NCI-H1105 treated with DMSO at 0.1 percent for 48 hours (cell line): ENCODE results near the gene SLC8A1.

Experiments
- DNase-seq: peaks from one replicate; lab custom pipeline; 2025; lab: John Stamatoyannopoulos, UW

Gene SLC8A1

DNA sequence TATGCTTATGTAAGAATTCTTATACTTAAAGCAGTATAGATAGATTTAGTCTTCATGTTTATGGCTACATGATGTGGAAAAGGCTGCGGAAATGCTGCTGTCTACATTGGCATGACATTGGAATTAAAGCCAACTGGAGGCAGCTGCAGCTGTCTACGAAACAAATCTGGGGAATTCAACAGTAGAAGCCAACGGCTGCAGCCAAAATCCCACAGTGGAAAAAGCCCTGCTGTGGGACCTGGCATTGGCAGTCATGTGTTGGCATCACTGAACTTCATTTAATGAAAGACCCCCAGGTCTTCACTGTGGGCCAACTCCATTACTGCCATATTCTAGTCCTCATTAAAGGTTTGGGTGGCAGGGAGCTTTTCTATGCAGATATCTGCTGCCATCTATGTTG, 223.6 kb downstream of the SLC8A1 start:
- DNase-seq = no peak

DNA sequence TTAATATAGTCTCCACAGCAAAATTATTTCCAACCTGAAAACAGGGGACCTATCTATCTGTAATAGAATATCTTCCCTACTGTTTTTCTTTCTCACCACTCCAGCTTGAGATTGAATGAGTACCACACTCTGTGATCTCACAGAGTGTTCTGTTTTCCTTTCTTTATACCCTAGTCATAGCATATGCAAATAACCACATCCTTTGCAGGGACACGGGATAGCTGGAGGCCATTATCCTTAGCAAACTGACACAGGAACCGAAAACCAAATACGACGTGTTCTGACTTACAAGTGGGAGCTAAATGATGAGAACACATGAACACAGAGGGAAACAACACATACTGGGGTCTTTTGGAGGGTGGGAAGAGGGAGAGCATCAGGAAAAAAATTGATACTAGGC, 224.7 kb downstream of the SLC8A1 start:
- DNase-seq = no peak

DNA sequence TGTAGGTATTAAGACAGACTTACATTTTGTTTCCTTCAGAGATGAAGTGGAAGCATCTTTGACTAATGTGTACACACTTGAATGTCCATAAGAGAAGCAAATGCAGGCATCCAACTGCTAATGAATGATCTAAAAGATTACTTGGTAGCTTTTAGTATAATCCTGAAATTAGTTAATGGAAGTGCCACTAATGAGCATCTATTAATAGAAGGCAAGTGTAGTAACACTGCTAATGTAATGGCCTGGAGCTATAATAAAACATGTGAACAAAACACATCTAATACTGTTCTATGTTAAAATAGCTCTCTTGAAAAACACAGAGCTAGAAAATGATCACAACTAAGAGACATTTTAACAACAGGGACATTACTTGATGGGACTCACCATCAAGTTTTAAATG, 225.3 kb downstream of the SLC8A1 start:
- DNase-seq = no peak

DNA sequence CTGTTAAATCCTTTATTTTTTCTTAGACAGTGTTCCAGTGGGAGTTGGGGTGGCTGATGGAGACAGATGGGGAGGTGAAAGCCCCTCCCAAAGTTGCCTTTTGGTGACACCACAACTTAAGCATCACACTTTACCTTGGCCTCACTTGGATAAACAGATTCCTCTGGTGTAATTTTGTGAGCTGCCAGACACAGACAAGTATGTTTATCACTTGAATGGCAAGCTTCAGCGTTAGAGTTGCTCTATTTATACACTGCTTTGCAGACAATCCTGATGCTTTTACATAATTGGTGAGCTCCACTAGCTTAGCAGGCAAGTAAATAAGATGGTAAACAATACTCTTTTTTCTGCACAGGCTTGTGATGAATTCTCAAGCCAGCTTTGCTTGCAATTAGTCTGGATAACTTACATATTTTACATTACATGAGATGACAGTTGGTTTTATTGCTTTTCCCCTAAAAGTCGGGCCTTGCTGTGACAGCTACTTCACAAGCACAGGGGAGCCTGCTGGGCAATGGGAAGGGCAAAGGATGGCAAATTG, 226.2 kb downstream of the SLC8A1 start:
- peak; percentile 40 for DNase-seq

DNA sequence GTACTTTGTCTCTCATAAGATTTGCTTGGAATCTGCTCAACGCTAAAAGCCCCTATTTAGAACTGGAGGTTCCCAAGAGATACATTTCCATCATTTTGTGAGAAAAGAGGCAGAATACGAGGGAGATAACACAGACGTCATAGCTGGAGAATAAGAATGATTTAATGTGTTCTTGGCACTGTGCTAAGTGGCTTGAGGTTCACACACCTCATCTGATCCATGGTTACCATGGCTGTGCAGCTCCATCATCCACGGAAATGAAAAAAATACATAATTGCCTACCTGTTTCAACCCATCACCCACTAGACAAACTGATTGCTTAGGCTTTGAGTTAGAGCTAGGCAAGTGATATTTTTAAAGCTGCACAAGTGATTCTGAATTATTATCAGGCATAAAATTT, 227.6 kb downstream of the SLC8A1 start:
- DNase-seq = peak; percentile 23

DNA sequence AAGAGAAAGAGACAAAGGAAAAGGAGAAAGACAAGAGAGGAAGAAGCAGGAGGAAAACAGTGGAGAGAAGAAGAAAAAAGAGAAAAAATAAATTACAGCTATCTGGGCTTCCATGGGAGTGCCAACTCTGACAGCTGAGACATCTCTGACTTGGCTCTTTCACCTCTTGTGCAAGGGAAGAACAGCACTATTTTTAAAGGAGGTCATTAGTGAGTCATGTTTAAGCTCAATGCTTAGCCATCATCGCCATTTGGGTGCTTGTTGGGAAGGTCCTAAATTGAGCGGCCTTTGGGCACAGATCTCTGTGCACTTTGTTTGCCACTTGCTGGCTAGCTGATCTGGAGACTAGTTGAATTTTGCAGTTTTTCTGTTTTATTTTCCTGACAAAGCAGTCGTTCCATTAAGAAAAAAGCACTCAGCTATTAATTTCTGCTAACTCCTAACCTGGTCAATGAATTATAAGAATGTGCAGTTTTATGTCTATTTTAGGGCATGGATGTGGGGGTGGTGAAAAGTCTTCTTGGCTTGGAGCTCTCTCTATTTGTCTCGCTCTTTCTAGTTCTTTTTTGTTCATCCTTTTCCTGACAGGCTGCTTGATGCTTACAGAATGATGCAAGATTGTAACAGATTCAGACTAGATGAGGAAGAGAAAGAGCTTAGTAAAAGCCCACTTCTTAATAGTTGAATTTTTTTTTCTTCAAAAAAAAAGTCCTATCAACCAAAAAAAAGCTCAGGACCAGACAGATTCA, 231.5 kb downstream of the SLC8A1 start:
- no peak for DNase-seq

DNA sequence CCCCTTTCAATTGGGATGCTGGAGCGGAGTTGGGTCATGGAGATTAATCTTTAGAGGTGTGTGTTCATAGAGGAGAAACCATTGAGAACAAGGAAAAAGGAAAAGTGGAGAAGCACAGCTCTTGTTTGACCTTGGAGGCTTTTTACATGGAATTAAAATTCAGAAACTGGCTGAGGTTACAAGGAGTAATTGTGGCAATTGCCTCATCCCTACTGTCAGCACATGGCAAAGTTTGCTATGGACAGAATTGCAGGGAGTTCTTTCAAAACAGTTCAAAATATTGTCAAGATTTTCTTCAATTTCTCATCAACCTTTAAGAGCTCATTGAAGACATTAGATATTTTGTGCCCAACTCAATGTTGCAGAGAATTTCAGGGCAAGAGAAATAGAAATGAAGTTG, 232.7 kb downstream of the SLC8A1 start:
- no peak for DNase-seq

DNA sequence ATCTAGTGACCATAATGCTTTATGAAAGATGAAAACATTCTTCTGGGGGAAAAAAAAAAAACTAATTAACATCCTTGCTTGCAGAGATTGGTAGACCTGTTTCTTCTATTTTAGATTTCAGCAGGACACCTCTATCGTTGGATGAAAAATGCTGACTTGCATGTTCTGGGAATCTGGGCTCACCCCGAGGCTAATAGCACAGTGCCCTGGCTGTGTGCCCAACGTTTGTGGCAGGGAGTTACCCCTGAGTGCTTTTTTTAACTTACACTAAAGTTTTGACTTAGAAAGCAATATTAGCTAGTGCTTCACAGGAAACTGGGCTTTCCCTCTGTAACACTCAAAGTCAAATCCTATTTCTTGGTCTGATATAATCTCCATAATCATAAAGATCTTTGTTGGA, 233.2 kb downstream of the SLC8A1 start:
- DNase-seq = peak; percentile 64

DNA sequence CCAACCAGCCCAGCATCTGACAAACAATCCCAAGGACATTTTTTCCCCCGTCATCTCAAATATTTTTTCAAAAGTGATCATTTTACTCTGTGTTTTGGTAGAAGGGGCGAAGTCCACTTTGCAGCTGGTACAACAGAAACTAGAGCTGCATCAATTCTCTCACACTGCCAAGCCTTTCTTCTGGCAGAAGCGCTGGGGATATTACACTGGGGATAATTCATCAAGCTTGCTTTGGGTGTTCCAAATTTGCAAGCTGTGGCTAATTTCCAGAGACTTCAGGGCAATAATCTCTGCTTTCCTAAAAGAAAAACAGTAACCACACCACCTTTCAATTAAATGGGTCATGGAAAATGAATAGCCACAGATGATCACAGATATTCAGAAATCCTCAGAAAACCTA, 238.3 kb downstream of the SLC8A1 start:
- DNase-seq = no peak

DNA sequence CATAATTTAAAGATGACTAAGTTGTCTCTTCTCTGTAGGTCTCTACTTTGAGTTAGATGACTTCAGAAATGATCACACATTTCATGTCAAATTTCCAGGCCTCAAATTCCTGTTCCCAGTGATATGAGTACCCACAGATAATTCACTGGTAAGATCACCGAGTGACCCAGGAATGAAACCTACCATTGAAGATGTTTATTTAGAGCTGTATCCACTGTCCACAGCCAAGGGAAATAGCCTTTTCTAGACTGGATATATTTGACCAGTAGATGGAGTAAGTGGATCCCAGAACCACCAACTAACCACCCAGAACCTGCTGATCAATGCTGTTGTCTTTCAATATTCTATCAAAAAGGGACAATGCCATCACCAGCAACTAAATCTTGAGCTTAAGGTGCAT, 238.8 kb downstream of the SLC8A1 start:
- DNase-seq = no peak

DNA sequence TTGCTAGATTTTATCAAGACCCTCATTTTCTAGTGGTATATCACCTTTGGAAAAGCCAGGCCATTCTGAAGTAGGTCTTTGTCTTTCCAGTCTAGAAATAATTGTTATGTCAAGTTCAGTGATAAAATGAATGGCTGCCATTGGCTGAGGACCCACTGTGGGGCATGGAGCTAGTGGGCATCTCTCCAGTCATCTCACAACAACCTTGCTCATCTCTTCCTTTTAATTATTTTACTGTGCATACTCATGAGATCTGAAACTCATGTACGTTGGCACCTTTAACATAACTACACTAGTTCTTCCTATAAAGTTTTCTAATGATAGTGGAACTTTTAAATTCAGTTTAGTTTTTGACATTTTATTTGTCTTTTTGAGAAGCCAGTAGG, 240.9 kb downstream of the SLC8A1 start:
- DNase-seq = no peak

DNA sequence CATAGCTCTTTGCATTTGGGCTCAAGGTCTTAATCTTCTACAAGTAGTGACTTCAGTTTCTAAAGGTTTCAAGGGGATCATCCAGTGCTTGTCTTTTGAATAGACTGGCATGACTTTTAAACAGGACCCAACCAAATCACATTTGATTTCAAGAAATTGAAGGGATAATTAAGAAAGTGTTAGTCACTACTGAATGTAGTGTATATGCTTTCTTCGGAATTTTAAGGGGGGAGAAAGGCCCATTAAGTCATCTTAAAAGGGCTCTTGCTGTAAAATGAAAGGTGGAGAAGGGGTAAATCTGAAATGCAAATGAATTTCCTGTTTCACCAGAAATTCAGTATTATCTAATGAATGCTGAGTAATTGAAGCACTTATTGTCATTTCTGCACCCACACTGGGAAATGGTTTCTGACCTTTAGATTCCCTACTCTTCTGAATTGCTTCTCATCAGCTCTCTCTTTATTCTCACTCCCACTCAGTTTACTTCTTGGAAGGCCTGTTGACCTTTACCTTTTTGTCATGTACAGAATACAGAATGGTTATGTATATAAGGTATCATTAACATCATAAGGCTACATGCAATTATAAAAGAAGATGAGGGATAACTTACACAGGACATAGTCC, 241.4 kb downstream of the SLC8A1 start:
- no peak for DNase-seq

DNA sequence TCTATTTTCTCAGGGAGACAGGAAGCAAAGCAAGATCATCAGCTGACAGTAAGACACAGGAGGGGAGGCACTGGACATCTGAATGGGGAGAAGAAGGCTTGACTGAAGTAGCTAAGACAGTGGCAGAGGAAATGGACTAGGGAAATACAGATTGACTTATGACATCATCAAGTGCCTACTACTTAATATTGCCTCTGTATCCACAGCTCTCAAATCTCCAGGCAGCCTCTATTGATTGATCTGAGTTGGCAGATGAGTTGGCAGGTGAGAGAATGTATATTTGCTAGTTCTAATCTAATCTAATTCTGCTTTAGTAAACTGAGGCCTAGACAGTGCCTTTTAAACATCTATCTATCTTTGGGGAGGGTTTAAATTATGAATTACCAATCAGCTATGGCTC, 242.1 kb downstream of the SLC8A1 start:
- no peak for DNase-seq

DNA sequence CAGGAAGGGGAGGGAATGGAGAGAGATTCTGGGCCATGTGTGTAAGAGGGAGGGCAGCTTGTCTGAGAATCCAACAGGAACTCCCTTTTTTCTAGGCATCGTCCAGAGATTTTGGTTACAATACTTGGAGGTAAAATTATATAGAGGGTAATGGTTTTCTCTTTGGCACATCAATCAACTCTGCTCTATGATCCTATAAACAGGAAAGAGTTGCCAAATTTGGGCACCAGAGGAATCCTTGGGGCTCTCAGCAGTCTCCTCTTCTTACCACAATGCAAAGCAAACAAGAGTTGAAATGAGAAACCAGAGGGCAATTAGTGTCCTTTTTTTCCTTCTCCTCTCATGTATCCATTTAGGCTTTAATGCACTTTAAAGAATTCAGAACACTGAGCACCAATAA, 243.4 kb downstream of the SLC8A1 start:
- DNase-seq = peak; percentile 89

DNA sequence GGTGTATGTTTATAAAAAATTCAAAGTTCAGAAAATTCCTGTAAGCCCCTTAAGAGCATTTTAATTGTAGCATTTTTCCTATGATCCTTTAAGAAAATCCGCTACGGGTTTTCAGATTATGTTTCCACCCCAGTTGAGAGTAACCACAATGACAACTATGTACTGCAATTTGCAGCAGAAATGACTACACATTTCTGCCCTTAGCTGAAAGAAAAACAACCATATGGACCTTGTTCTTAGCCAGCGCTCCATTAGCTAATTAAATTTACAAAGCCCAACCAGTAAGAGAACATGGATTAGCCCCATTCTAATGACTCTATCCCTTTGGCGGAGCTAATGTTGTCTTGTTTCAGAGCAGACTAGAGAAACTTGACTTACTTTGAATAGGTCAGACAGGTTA, 247.6 kb downstream of the SLC8A1 start:
- no peak for DNase-seq

DNA sequence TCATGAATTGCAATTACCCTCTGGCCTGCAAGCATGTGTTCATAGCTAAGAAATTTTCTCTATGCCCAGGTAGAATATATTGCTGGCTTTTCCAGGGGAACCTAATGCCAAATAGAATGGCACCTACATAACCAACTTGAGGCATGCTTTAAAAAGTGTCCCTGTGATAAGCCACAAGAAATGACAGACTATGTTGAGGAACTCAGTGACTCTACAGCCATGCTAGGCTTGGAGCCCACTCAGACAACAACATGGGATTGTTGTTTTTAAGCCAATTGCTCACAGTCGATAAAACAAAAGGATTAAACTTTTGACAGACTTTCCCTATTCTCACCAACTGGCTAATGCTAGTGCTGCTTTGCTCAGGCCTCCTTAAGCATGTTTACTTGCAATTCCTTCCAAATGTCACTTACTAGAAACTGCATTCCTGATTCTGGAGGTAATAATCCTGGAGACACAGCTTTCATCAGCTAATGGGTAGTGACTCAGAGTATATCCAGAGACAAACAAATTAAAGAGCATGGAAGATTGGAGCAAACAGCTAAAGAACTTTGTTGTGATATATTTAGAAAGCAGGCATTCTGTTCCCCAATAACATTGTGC, 249.0 kb downstream of the SLC8A1 start:
- no peak for DNase-seq

DNA sequence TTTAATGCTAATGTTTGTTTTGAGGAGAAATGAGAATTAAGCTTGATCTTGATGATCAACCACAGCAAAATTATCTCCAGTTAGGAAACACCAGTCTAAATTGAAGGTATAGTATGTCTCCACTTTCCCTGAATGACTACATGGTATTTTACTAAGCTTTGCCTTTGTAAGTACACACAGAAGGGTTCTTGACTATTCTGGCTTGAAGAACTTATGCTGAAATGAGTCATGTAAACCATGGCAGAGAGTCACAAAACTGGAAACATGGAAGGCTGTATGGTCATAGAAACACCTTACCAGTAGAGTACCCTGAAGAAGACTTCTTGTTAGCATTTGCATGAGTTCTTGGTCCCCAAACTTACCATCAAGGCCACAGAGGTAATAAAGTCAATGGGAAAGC, 250.5 kb downstream of the SLC8A1 start:
- no peak for DNase-seq

DNA sequence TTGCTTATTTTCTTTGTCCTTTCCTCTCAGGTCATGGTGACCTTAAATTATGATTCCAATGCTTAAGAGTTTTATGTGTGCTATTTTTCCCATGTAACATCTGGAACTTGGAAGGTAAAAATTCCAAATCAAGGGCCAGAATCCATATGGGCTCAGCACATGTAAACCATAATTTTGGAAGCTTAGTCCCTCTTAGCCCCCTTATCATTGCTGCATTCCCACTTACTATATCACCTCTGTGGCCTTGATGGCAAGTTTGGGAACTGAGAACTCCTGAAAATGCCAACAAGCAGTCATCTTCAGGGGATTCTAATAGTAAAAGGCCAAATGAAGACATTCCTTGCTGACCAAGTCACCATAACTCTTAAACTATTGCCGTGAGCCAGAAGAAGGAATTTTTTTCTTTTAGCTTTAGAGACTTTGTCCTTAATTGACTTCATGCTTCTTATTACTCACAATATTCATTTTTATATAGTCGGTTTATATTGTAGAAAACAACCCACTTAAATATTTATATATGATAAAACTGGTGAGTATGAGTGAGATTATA, 251.4 kb downstream of the SLC8A1 start:
- DNase-seq = no peak

DNA sequence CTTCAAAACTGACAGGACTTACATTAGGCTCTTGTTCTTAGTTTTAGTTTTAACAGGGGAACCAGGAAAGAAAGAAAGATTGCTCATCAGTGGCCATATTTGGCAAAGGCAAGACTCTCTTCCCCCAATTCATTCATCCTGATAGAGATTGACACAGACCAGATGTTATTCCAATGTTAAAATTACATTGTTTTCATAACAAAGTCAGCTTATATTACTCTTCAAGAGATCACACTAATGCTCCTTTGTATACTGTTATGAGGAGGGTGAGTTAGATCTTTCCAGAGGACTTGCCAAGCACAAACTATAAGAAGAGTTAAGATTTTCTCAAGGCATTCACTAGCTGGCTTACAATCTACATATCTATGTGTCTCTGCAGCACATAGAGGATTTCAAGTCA, 252.1 kb downstream of the SLC8A1 start:
- DNase-seq = no peak

DNA sequence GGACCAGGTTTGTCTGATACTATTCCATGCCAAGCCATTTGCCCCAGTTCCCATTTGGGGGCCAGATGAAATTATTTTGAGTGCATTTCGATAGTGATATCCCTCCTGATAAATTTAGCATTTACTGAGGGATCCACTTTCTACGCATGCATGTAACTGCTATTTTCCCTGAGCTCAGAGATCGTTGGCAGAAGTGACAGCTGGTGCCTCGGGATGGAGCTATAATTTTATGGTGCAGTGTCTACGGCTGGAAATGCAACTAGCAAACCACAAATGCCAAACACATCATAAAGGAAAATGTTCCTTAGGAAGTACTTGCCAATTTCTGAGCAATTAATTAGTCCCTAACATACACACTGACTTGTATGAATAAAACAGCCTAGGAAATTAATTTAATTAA, 254.8 kb downstream of the SLC8A1 start:
- peak; percentile 76 for DNase-seq

DNA sequence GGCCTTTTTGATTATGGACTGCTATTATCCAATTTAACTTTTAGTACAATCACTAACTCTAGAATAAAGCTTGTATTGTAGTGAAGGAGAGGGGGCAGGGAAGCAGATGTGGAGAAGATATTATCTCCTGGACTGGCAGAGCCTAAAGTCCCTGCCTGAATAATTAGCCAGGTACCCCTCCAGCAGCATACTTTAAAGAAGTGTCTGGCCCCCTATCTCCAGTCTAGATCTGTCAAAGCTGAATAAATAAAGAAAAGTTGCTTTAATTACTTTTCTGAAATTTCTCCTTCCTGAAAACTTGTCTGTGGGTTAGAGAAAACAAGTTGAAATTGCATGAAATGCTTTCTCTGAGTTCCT, 258.2 kb downstream of the SLC8A1 start:
- DNase-seq = no peak

DNA sequence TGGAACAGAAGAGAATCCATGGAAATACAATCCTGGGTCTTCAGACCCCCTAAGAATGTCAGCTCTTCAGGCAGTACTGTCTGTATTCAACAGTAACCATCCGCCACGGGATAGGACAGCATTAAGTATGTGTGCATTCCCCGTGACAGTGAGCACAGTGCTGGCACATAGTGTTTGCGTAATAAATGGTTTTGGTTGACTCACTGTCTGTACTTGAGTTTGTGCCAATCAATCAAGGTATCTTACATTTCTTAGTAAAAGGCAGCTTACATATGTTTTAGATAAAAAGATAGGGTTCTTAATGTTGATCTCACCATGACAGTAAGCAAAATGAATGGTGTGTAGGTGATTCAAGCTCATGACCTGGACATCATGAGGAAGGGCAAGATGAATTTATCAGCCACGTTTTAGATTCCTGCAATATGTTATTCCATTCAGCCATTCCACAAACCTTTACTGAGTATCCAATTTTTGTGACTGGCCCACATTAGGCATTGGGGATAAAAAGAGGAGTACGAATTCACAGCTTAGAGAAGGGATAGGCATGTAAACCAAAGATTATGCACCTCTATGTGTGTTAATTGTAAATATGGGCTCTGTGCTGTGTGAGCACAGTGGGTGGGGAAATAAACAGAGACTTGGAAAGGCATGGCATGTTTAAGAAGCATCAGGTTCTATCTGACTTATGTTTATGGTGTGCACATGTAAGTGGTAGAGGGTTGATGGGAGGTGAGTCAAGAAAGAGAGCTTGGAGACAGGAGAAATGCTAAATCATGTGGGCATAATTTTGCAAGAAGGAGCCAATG, 258.8 kb downstream of the SLC8A1 start:
- DNase-seq = no peak
